HepG2 (cell line): ENCODE results near the gene RPS2. TPM values are rescaled to one million over a fixed set of nuclear protein-coding genes. Genes with fewer than 3 reads are reported as not detected.

Source experiments
- ATF7 ChIP-seq, 2 experiments: fragments of 450-650 bp in 1 of 2; sonication (generic) in 1 of 2; formaldehyde crosslinking in 1 of 2; IDR thresholded peaks; 2 replicates each; pipeline versions ENCODE4 v1.4.0 to v1.6.1; 2016 to 2020; ENCODE audit warnings: antibody characterized with exemption in 1 of 2, mild to moderate bottlenecking in 1 of 2, missing genetic modification reagents in 1 of 2
- GATAD2A ChIP-seq: IDR thresholded peaks from 2 replicates; pipeline ENCODE4 v1.6.1; 2016
- HIVEP1 ChIP-seq: sonication (generic); formaldehyde crosslinking; IDR thresholded peaks from 2 replicates; pipeline ENCODE4 v1.4.0; 2020; ENCODE audit warnings: mild to moderate bottlenecking, missing genetic modification reagents
- IRX3 ChIP-seq: sonication (generic); formaldehyde crosslinking; IDR thresholded peaks from 2 replicates; pipeline ENCODE4 v1.8.1; 2023; ENCODE audit warnings: mild to moderate bottlenecking, low read depth, missing genetic modification reagents, borderline replicate concordance
- NR2F2 ChIP-seq: IDR thresholded peaks from 2 replicates; pipeline ENCODE4 v1.6.1; 2012; ENCODE audit warnings: low read depth, inconsistent platforms, borderline replicate concordance
- PITX1 ChIP-seq: sonication (generic); formaldehyde crosslinking; IDR thresholded peaks from 2 replicates; pipeline ENCODE4 v1.5.1; 2020; ENCODE audit warnings: mild to moderate bottlenecking, missing genetic modification reagents
- POLR2A ChIP-seq, 2 experiments: IDR thresholded peaks; 2 replicates each; pipeline ENCODE4 v1.6.1; 2011; ENCODE audit warnings: low read depth in 2 of 2, low read length in 2 of 2, mild to moderate bottlenecking in 1 of 2, moderate library complexity in 1 of 2; ENCODE audit not compliant: insufficient read depth in 1 of 2
- SOX5 ChIP-seq: IDR thresholded peaks from 2 replicates; pipeline ENCODE4 v1.6.1; 2016; ENCODE audit warnings: borderline replicate concordance
- SP1 ChIP-seq, 2 experiments: fragments of 450-650 bp in 1 of 2; sonication (generic) in 1 of 2; formaldehyde crosslinking in 1 of 2; IDR thresholded peaks; 2 replicates each; pipeline versions ENCODE4 v1.4.0 to v1.6.1; 2016 to 2020; ENCODE audit warnings: missing genetic modification reagents in 1 of 2
- ZC3H13 ChIP-seq: sonication (generic); formaldehyde crosslinking; IDR thresholded peaks from 2 replicates; pipeline ENCODE4 v1.8.1; 2023; ENCODE audit warnings: mild to moderate bottlenecking, missing genetic modification reagents, moderate library complexity
- ZMYM3 ChIP-seq: sonication (generic); formaldehyde crosslinking; IDR thresholded peaks from 2 replicates; pipeline ENCODE4 v1.5.1; 2020; ENCODE audit warnings: mild to moderate bottlenecking, missing genetic modification reagents
- ZNF10 ChIP-seq: sonication (generic); formaldehyde crosslinking; IDR thresholded peaks from 2 replicates; pipeline ENCODE4 v1.4.0; 2020; ENCODE audit warnings: mild to moderate bottlenecking, low read depth, missing genetic modification reagents, borderline replicate concordance
- ZNF205 ChIP-seq: IDR thresholded peaks from 2 replicates; pipeline ENCODE4 v1.6.1; 2018; ENCODE audit warnings: missing biosample characterization, missing genetic modification reagents
- ZNF232 ChIP-seq: sonication (generic); formaldehyde crosslinking; IDR thresholded peaks from 2 replicates; pipeline ENCODE4 v1.4.0; 2020; ENCODE audit warnings: missing genetic modification reagents, borderline replicate concordance
- ZNF326 ChIP-seq: sonication (generic); formaldehyde crosslinking; IDR thresholded peaks from 2 replicates; pipeline ENCODE4 v1.4.0; 2020; ENCODE audit warnings: missing genetic modification reagents, borderline replicate concordance
- ZNF333 ChIP-seq: sonication (generic); formaldehyde crosslinking; IDR thresholded peaks from 2 replicates; pipeline ENCODE4 v1.4.0; 2020; ENCODE audit warnings: mild to moderate bottlenecking, missing genetic modification reagents, borderline replicate concordance
- ZNF552 ChIP-seq: sonication (generic); formaldehyde crosslinking; IDR thresholded peaks from 2 replicates; pipeline ENCODE4 v1.9.0; 2022; ENCODE audit warnings: missing genetic modification reagents, mild to moderate bottlenecking, borderline replicate concordance
- ZNF558 ChIP-seq: sonication (generic); formaldehyde crosslinking; IDR thresholded peaks from 2 replicates; pipeline ENCODE4 v1.9.0; 2022; ENCODE audit warnings: mild to moderate bottlenecking, missing genetic modification reagents, borderline replicate concordance
- polyA plus RNA-seq, 8 experiments: library from polyadenylated mRNA; depleted of rRNA in 3 of 8; stranded (reverse) in 7 of 8; unstranded in 1 of 8; fragments of >200 nt; fragmentation: Illumina TruSeq in 4 of 8; extraction: Trizol in 4 of 8; gene quantifications; 2 replicates each; pipeline versions ENCODE4 v1.2.1 to v1.2.3, GENCODE V29; 2011 to 2016; ENCODE audit warnings: low read depth in 4 of 8, missing spikeins in 1 of 8, mixed read lengths in 1 of 8; ENCODE audit not compliant: insufficient read depth in 1 of 8
- total RNA-seq, 5 experiments: library from RNA; depleted of rRNA; stranded (reverse); fragments of >200 nt; fragmentation: Illumina TruSeq; extraction: Trizol; gene quantifications; 2 replicates each; pipeline ENCODE4 v1.2.3, GENCODE V29; 2016; ENCODE audit warnings: low read depth in 1 of 5
- TF ChIP-seq, protein P1 (sequence below), 2 experiments: fragments of 450-650 bp in 1 of 2; sonication (generic) in 1 of 2; formaldehyde crosslinking; IDR thresholded peaks; 2 replicates each; pipeline versions ENCODE4 v1.5.0 to v1.8.0; 2020 to 2022; ENCODE audit warnings: mild to moderate bottlenecking in 1 of 2, missing genetic modification reagents in 1 of 2
- TF ChIP-seq, protein P2 (sequence below): IDR thresholded peaks from 2 replicates; pipeline ENCODE4 v1.6.1; 2016; ENCODE audit warnings: low read depth, control low read depth
- TF ChIP-seq, protein P3 (sequence below): sonication (generic); formaldehyde crosslinking; IDR thresholded peaks from 2 replicates; pipeline ENCODE4 v1.9.0; 2022; ENCODE audit warnings: low read depth, missing genetic modification reagents
- TF ChIP-seq, protein P4 (sequence below): sonication (generic); formaldehyde crosslinking; IDR thresholded peaks from 2 replicates; pipeline ENCODE4 v1.4.0; 2020; ENCODE audit warnings: missing genetic modification reagents, borderline replicate concordance
- TF ChIP-seq, protein P5 (sequence below): sonication (generic); formaldehyde crosslinking; IDR thresholded peaks from 2 replicates; pipeline ENCODE4 v1.9.0; 2022; ENCODE audit warnings: missing genetic modification reagents, mild to moderate bottlenecking, borderline replicate concordance

Gene RPS2
- total and polyA plus RNA-seq, 2 of the 13 experiments (the other 11 are each of a cell fraction or from before 2014, with no cell fraction given): 1,908 to 4,514 TPM

DNA sequence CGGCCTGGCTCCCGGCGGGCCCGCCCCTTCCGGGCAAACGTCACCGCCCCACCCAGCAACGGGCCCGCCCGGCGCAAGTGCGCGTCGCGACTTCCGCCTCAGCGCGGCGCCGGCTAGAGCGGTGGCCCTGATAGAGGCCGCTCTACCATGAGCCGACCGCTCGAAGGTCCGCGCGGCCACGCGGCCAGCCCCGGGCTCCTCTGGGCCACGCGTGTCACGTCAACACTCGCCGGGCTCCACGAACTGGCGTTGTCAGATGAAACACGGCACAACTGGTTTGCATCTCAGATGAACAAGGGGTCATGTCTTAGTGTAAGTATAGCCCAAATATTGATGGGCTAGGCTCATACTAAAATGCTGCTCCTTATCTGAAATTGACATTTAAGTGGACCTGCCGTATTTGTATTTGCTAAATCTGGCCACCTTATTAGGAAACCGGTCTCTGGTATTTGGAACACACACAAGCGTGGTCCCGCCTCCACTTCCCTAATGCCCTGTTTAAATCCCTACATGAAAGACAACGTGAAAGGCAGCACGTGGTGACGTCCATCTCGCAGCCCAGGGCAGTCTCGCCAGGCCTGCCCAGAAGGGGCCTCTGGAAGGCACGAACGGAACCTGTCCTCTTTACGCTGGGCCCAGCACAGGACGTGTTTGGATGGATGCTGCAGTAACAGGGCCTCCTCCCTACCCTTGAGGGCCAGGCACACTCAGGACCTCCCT is 45.3 kb upstream of the RPS2 start, which contains the start of gene ZNF598 (continued):
- TF ChIP-seq ATF7 (IDR thresholded peaks at IDR 0.05) (no peak), ATF7 (CRISPR knock-in tag; IDR thresholded peaks at IDR 0.05) (no peak), SOX5 (CRISPR knock-in tag) (no peak), GATAD2A (CRISPR knock-in tag) (peak; percentile 46; the same call in 1 of the 2 replicates), POLR2A (IDR thresholded peaks at IDR 0.05; ENCODE audit: insufficient read depth in 1 of 2, low read depth in 2 of 2, low read length in 2 of 2) (peak; percentile 63 to 85), HIVEP1 (CRISPR knock-in tag) (0 out of 2 replicates have a peak, but pooled peaks have one; percentile 36), ZNF552 (CRISPR knock-in tag) (no peak), ZNF333 (CRISPR knock-in tag) (no peak), ZNF558 (CRISPR knock-in tag) (no peak), PITX1 (CRISPR knock-in tag) (peak; percentile 11; the same call in 1 of the 2 replicates), ZNF232 (CRISPR knock-in tag) (no peak), ZC3H13 (peak; percentile 77), ZNF205 (CRISPR knock-in tag) (peak; percentile 43; the same call in 1 of the 2 replicates), ZMYM3 (peak; percentile 39; the same call in 1 of the 2 replicates), SP1 (IDR thresholded peaks at IDR 0.05) (no peak), SP1 (CRISPR knock-in tag; IDR thresholded peaks at IDR 0.05) (peak; percentile 73), ZNF326 (CRISPR knock-in tag) (no peak), NR2F2 (no peak), ZNF10 (CRISPR knock-in tag) (no peak), IRX3 (CRISPR knock-in tag) (no peak)
- TF ChIP-seq, protein P1, sequence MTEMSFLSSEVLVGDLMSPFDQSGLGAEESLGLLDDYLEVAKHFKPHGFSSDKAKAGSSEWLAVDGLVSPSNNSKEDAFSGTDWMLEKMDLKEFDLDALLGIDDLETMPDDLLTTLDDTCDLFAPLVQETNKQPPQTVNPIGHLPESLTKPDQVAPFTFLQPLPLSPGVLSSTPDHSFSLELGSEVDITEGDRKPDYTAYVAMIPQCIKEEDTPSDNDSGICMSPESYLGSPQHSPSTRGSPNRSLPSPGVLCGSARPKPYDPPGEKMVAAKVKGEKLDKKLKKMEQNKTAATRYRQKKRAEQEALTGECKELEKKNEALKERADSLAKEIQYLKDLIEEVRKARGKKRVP (CRISPR knock-in tag; IDR thresholded peaks at IDR 0.05): no peak
- TF ChIP-seq, protein P2, sequence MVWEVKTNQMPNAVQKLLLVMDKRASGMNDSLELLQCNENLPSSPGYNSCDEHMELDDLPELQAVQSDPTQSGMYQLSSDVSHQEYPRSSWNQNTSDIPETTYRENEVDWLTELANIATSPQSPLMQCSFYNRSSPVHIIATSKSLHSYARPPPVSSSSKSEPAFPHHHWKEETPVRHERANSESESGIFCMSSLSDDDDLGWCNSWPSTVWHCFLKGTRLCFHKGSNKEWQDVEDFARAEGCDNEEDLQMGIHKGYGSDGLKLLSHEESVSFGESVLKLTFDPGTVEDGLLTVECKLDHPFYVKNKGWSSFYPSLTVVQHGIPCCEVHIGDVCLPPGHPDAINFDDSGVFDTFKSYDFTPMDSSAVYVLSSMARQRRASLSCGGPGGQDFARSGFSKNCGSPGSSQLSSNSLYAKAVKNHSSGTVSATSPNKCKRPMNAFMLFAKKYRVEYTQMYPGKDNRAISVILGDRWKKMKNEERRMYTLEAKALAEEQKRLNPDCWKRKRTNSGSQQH (CRISPR knock-in tag): no peak
- TF ChIP-seq, protein P3, sequence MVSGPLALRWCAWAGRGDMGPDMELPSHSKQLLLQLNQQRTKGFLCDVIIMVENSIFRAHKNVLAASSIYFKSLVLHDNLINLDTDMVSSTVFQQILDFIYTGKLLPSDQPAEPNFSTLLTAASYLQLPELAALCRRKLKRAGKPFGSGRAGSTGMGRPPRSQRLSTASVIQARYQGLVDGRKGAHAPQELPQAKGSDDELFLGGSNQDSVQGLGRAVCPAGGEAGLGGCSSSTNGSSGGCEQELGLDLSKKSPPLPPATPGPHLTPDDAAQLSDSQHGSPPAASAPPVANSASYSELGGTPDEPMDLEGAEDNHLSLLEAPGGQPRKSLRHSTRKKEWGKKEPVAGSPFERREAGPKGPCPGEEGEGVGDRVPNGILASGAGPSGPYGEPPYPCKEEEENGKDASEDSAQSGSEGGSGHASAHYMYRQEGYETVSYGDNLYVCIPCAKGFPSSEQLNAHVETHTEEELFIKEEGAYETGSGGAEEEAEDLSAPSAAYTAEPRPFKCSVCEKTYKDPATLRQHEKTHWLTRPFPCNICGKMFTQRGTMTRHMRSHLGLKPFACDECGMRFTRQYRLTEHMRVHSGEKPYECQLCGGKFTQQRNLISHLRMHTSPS (CRISPR knock-in tag): no peak
- TF ChIP-seq, protein P4, sequence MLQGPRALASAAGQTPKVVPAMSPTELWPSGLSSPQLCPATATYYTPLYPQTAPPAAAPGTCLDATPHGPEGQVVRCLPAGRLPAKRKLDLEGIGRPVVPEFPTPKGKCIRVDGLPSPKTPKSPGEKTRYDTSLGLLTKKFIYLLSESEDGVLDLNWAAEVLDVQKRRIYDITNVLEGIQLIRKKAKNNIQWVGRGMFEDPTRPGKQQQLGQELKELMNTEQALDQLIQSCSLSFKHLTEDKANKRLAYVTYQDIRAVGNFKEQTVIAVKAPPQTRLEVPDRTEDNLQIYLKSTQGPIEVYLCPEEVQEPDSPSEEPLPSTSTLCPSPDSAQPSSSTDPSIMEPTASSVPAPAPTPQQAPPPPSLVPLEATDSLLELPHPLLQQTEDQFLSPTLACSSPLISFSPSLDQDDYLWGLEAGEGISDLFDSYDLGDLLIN (CRISPR knock-in tag): no peak
- TF ChIP-seq, protein P5, sequence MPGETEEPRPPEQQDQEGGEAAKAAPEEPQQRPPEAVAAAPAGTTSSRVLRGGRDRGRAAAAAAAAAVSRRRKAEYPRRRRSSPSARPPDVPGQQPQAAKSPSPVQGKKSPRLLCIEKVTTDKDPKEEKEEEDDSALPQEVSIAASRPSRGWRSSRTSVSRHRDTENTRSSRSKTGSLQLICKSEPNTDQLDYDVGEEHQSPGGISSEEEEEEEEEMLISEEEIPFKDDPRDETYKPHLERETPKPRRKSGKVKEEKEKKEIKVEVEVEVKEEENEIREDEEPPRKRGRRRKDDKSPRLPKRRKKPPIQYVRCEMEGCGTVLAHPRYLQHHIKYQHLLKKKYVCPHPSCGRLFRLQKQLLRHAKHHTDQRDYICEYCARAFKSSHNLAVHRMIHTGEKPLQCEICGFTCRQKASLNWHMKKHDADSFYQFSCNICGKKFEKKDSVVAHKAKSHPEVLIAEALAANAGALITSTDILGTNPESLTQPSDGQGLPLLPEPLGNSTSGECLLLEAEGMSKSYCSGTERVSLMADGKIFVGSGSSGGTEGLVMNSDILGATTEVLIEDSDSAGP (CRISPR knock-in tag): peak; percentile 81; the same call in 1 of the 2 replicates
